Smooth muscle cell of the brain vasculature (primary cell): ENCODE measurements around the gene KDM4F.
"Not testable (repeated sequence)": the region's sequence is repeated elsewhere in the genome, so short reads cannot be mapped to it uniquely, and the experiment has no call there.

Experiments
- DNase-seq: peaks from one replicate; pipeline ENCODE4 v3.0.0-alpha.2; 2012; ENCODE audit warnings: low read depth, low spot score

Gene KDM4F

GRCh38 chr11:95049122-95049521 is at the start of gene KDM4F:
Gene KDM4F, plus strand, starts transcription at chr11:95049422.
- DNase-seq, result not testable (repeated sequence)

GRCh38 chr11:95003716-95004115 is 45.5 kb upstream of the KDM4F start:
- DNase-seq, result no peak

GRCh38 chr11:95005642-95006041 is 43.6 kb upstream of the KDM4F start:
- no peak for DNase-seq

GRCh38 chr11:95011376-95011775 is 37.8 kb upstream of the KDM4F start:
- no peak for DNase-seq

GRCh38 chr11:95014184-95014821 is 34.9 kb upstream of the KDM4F start:
- no peak for DNase-seq

- DNase-seq, result no peak
These were observed 33.1 kb upstream of the KDM4F start for GRCh38 chr11:95016139-95016538.

GRCh38 chr11:95021468-95021867 is 27.8 kb upstream of the KDM4F start:
- DNase-seq, result not testable (repeated sequence)

GRCh38 chr11:95024958-95025357 is 24.3 kb upstream of the KDM4F start, which contains the start of gene KDM4E:
Gene KDM4E, plus strand, starts transcription at chr11:95025258. Its CDS starts 300 bp downstream, at chr11:95025558.
- no peak for DNase-seq

GRCh38 chr11:95025594-95025993 is 23.6 kb upstream of the KDM4F start:
- not testable (repeated sequence) for DNase-seq

GRCh38 chr11:95028357-95028756 is 20.9 kb upstream of the KDM4F start:
- DNase-seq, result no peak

- no peak for DNase-seq
These were observed 16.2 kb upstream of the KDM4F start for GRCh38 chr11:95033051-95033450.

GRCh38 chr11:95035316-95035715 is 13.9 kb upstream of the KDM4F start:
- no peak for DNase-seq

GRCh38 chr11:95037356-95038035 is 11.7 kb upstream of the KDM4F start:
- not testable (repeated sequence) for DNase-seq

- DNase-seq, result no peak
These were observed 7.0 kb upstream of the KDM4F start for GRCh38 chr11:95042239-95042638.

GRCh38 chr11:95042906-95043305 is 6.3 kb upstream of the KDM4F start:
- DNase-seq, result no peak

- no peak for DNase-seq
These were observed 5.2 kb upstream of the KDM4F start for GRCh38 chr11:95044010-95044409.

- DNase-seq, result no peak
These were observed 3.4 kb upstream of the KDM4F start for GRCh38 chr11:95045812-95046211.

GRCh38 chr11:95050595-95051202 is 1.5 kb downstream of the KDM4F start:
- DNase-seq, result no peak

- DNase-seq, result no peak
These were observed 5.1 kb downstream of the KDM4F start for GRCh38 chr11:95054356-95054755.

GRCh38 chr11:95055283-95055897 is 6.2 kb downstream of the KDM4F start:
- DNase-seq, result no peak

GRCh38 chr11:95057959-95058358 is 8.7 kb downstream of the KDM4F start:
- DNase-seq, result no peak

GRCh38 chr11:95058621-95059020 is 9.4 kb downstream of the KDM4F start:
- DNase-seq, result no peak
